Activated CD4-positive, alpha-beta memory T cell treated with anti-CD3 and anti-CD28 coated beads for 36 hours (primary cell): ENCODE results near the gene FAM185A. TPM values are rescaled to one million over a fixed set of nuclear protein-coding genes. Genes with fewer than 3 reads are reported as not detected.
"Not testable (repeated sequence)": the region's sequence is repeated elsewhere in the genome, so short reads cannot be mapped to it uniquely, and the experiment has no call there.

ENCODE experiments used
- CTCF ChIA-PET: fragments of 350-600 bp; sonication (Branson Sonifier 250); formaldehyde crosslinking; loops from one replicate; lab custom pipeline; 2021; ENCODE audit warnings: antibody characterized with exemption, inconsistent platforms; lab: Charles Lee
- POLR2A ChIA-PET: fragments of 350-600 bp; sonication (Branson Sonifier 250); formaldehyde crosslinking; loops from one replicate; lab custom pipeline; 2021; ENCODE audit warnings: antibody characterized with exemption; lab: Charles Lee
- DNase-seq: peaks from one replicate; pipeline ENCODE4 v3.0.0-alpha.2; 2020
- H3K27ac Mint-ChIP-seq: one replicate; pipeline ENCODE4 v1.8.0; 2021; ENCODE audit warnings: mixed read lengths
- H3K27me3 Mint-ChIP-seq: one replicate; pipeline ENCODE4 v1.8.0; 2021; ENCODE audit warnings: mixed read lengths
- H3K36me3 Mint-ChIP-seq: one replicate; pipeline ENCODE4 v1.8.0; 2021; ENCODE audit warnings: mixed read lengths
- H3K4me1 Mint-ChIP-seq: one replicate; pipeline ENCODE4 v1.8.0; 2021; ENCODE audit warnings: low read depth, mixed read lengths
- H3K4me3 Mint-ChIP-seq: one replicate; pipeline ENCODE4 v1.8.0; 2021; ENCODE audit warnings: mild to moderate bottlenecking, mixed read lengths
- H3K9me3 Mint-ChIP-seq: one replicate; pipeline ENCODE4 v1.8.0; 2021; ENCODE audit warnings: mixed read lengths
- intact Hi-C: fragments of 100-400 bp; cut with micrococcal nuclease; formaldehyde crosslinking; loops from one replicate; pipeline ENCODE4 v1.15.1; 2023
- total RNA-seq, 2 experiments: library from RNA; stranded (reverse); gene quantifications; one replicate each; pipeline ENCODE4 v1.2.3, GENCODE V29; 2021

FAM185A gene
- total RNA-seq, 2 experiments from 2014 or later: 4.6 to 7.6 TPM

DNA sequence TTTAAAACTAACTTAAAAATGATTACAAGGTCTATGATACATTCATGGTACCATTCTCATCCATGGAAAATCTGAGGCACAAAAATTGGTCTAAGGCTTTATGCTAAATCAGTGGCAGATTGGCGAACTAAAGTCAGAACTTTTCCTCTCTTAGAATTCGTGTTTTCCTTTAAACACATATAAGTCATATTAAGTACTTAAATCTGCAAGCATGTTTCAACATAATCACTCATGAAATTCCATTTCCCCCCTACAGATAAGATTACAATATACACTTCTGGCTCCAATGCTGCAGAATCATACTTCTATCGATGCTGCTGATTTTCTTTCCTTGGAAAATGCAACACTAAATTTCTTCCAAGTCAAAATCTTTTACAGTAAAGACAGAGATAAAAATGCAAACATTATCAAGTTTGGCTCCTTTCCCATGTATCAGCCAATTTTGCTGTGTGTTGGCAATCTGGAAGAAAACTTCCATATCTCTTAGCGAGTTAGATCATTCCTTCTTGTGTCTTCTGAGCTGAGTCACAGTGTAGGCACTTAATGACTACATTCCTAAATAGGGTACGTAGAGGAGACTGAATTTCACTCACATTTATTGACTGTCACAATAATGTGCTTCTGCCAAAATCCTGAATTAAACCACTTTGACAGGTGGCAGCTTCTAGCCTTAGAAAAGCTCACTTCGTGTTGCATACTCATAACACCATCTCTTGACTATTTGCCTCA, 87.6 kb downstream of the FAM185A start:
- Mint-ChIP-seq H3K9me3 (no peaks in the 10 kb centered on the region), H3K27ac (no peak overlapping the region), H3K4me1 (peaks cover 7% of the 10 kb centered on the region), H3K4me3 (no peak overlapping the region), H3K36me3 (peaks cover 11% of the 10 kb centered on the region), H3K27me3 (no peaks in the 10 kb centered on the region)
- ChIA-PET POLR2A (no interaction called here), CTCF (interaction anchor here (0.9 kb wide), 1 partner anchor 25 kb away, joined by 3 read pairs; no protein-coding TSS in a partner anchor)
- DNase-seq: no peak
- intact Hi-C loops: no loop called here

DNA sequence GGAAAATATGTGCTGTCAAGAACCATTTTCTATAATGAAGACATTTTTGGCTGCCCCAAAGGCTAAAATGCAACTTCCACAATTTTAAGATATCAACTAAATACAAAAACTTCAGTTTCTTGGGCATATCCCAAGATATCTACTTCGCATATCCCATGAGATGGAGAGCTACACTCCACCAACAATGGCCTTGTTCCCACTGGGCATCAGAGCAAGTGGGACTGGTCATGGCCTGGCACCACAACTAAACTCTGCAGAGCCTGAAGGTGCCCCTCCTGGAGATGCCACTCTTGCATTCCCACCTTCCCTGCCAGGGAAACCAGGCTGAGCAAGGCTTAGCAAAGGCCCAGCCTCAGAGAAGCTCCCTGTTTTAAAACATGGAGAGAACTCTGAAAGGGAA, 88.2 kb downstream of the FAM185A start:
- CTCF ChIA-PET: no interaction called here
- Mint-ChIP-seq H3K9me3 (no peaks in the 10 kb centered on the region), H3K36me3 (peaks cover 12% of the 10 kb centered on the region), H3K27ac (no peak overlapping the region), H3K4me1 (peaks cover 7% of the 10 kb centered on the region), H3K27me3 (no peaks in the 10 kb centered on the region), H3K4me3 (no peak overlapping the region)
- POLR2A ChIA-PET: no interaction called here
- DNase-seq: no peak
- intact Hi-C loops: no loop called here

DNA sequence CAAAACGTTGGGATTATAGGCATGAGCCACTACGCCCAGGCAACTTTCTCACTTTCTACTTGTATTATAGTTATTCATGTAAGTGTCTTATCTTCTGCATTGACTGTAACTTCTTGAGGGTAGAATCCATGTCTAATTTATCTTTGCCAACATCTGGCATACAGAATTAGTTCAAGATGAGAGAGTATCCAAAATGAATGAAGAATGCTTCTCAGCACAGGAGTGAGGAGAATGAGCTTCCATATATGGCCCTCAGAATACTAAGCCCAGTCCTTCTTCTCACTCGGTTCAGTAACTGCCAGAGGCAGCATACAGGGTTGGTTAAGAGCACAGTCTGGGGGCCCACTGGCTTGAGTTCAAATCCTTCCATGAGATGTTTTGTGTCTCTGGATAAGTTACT, 89.0 kb downstream of the FAM185A start:
- DNase-seq: no peak
- ChIA-PET CTCF (no interaction called here), POLR2A (no interaction called here)
- intact Hi-C loops: no loop called here
- H3K9me3 Mint-ChIP-seq: no peaks in the 10 kb centered on the region
- H3K27ac Mint-ChIP-seq: no peak overlapping the region
- peaks cover 16% of the 10 kb centered on the region for H3K36me3 Mint-ChIP-seq
- H3K4me1 Mint-ChIP-seq: peaks cover 7% of the 10 kb centered on the region
- no peak overlapping the region for H3K4me3 Mint-ChIP-seq
- H3K27me3 Mint-ChIP-seq: no peaks in the 10 kb centered on the region

DNA sequence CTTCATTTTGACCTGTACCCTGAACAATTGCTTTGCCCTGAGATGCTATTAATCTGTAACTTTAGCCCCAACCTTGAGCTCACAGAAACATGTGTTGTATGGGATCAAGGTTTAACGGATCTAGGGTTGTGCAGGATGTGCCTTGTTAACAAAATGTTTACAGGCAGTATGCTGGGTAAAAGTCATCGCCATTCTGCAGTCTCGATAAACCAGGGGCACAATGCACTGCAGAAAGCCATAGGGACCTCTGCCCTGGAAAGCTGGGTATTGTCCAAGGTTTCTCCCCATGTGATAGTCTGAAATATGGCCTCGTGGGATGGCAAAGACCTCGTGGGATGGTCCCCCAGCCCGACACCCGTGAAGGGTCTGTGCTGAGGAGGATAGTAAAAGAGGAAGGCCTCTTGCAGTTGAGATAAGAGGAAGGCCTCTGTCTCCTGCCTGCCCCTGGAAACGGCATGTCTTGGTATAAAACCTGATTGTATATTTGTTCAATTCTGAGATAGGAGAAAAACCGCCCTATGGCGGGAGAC, 89.8 kb downstream of the FAM185A start:
- H3K27ac Mint-ChIP-seq, H3K9me3 Mint-ChIP-seq, H3K4me3 Mint-ChIP-seq, intact Hi-C loops, CTCF ChIA-PET, H3K4me1 Mint-ChIP-seq, DNase-seq, H3K27me3 Mint-ChIP-seq, POLR2A ChIA-PET: not testable (repeated sequence)
- peaks cover 16% of the 10 kb centered on the region for H3K36me3 Mint-ChIP-seq

DNA sequence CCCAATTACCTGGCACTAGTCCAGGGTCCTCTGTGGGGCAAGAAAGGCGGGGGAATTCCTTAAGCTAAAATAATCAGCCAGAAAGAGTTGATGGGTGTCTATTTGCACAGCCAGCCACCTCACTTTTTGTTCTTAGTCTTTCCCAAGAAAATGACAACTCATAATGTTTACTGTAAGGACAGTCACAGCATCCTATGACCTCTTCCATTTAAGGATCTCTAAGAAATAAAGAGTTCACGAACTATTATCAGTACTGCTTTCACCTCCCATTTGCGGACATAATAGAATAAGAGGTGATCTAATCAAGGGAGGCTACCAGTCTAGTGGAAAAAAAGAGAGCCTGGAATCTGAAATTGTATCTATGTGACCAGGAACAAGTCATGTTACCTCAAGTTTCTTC, 91.6 kb downstream of the FAM185A start:
- Mint-ChIP-seq H3K4me3 (no peak overlapping the region), H3K27me3 (no peaks in the 10 kb centered on the region), H3K9me3 (no peaks in the 10 kb centered on the region), H3K36me3 (peaks cover 13% of the 10 kb centered on the region), H3K27ac (no peak overlapping the region), H3K4me1 (no peaks in the 10 kb centered on the region)
- DNase-seq: no peak
- ChIA-PET POLR2A (no interaction called here), CTCF (interaction anchor here (0.6 kb wide), 1 partner anchor 94 kb away, joined by 3 read pairs; no protein-coding TSS in a partner anchor)
- intact Hi-C loops: no loop called here

DNA sequence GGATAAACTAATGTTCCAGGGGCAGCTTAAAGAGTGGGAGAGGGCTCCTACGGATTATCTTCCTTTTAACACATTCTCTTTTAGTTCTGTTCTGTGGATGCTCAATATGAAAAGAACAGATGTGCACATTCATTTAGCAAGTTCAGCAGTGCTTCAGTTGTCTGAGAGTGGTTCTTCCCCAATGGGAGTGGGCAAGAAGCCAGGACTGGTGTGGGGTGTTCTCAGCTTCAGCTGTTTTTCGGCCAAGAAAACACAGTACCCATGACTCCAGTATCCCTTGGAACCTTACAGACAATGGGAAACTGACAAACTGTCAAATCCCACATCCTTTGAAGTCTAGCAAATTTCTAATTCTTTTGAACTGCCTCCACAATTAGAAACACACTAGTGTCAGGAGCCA, 92.5 kb downstream of the FAM185A start:
- Mint-ChIP-seq H3K36me3 (peaks cover 13% of the 10 kb centered on the region), H3K4me1 (no peaks in the 10 kb centered on the region), H3K4me3 (no peak overlapping the region), H3K27me3 (no peaks in the 10 kb centered on the region), H3K27ac (no peak overlapping the region), H3K9me3 (no peaks in the 10 kb centered on the region)
- CTCF ChIA-PET: no interaction called here
- DNase-seq: no peak
- intact Hi-C loops: no loop called here
- POLR2A ChIA-PET: no interaction called here

DNA sequence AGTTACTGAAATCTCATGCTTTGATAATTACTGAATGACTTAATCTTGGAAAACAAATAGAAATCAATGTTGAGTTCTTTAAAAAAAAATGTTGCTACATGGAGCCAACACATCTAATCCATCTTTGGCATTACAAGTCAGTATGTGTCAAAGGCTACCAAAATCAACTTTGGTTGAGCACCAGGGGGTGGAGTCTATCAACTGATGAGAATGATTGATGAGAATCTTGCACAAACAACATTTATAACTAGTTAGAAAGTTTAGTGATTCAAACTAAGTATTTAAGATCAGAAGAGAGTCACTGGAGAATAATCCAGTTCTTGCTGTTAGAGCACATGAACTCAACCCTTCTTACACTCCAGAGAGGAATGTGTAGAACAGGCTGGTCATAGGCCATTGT, 93.5 kb downstream of the FAM185A start:
- ChIA-PET POLR2A (no interaction called here), CTCF (no interaction called here)
- H3K4me1 Mint-ChIP-seq: no peaks in the 10 kb centered on the region
- H3K27me3 Mint-ChIP-seq: no peaks in the 10 kb centered on the region
- H3K4me3 Mint-ChIP-seq: no peak overlapping the region
- no peak overlapping the region for H3K27ac Mint-ChIP-seq
- DNase-seq: no peak
- no peaks in the 10 kb centered on the region for H3K9me3 Mint-ChIP-seq
- H3K36me3 Mint-ChIP-seq: peaks cover 9% of the 10 kb centered on the region
- intact Hi-C loops: no loop called here

DNA sequence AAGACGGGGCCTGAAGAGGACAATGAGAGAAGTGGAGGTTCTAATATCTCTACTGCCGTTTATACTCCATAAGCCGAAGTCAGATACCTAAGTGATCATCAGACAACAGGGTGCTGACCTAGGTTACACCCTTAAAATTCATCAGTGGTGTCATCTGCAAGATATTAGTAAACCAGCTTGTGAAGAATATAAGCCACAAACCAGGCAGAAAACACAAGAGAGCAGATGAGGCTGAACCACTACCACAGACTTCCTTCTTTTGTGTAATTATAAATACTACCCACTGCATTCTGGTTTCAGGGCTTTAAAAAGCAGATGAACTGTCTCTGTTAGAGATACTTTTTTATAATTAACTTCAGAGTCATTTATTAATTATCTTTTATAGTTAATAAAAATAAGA, 95.1 kb downstream of the FAM185A start:
- ChIA-PET CTCF (no interaction called here), POLR2A (no interaction called here)
- H3K27ac Mint-ChIP-seq: no peak overlapping the region
- no peaks in the 10 kb centered on the region for H3K27me3 Mint-ChIP-seq
- peaks cover 5% of the 10 kb centered on the region for H3K36me3 Mint-ChIP-seq
- no peak for DNase-seq
- H3K4me1 Mint-ChIP-seq: no peaks in the 10 kb centered on the region
- intact Hi-C loops: no loop called here
- no peaks in the 10 kb centered on the region for H3K9me3 Mint-ChIP-seq
- no peak overlapping the region for H3K4me3 Mint-ChIP-seq

DNA sequence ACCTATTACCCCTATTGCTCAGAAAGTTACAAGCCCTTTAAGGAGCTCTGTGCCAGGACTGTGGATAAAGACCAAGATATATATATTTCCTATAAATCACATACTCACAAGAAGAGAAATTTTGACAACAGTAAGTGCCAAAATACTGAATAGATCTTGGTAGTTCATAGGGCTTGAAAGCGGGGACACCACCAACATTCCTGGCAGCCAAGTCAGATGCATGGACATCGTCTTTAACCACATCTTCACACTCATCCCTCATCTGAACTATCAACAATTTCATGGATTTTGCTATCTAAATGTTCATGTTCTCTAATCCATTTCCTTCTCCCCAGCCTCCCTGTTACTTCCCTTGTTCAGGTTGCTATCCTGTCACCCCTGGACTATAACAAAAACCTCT, 96.5 kb downstream of the FAM185A start:
- Mint-ChIP-seq H3K9me3 (no peaks in the 10 kb centered on the region), H3K27ac (no peak overlapping the region), H3K27me3 (no peaks in the 10 kb centered on the region), H3K4me1 (no peaks in the 10 kb centered on the region), H3K36me3 (peaks cover 6% of the 10 kb centered on the region), H3K4me3 (no peak overlapping the region)
- ChIA-PET CTCF (no interaction called here), POLR2A (no interaction called here)
- no peak for DNase-seq
- intact Hi-C loops: no loop called here

DNA sequence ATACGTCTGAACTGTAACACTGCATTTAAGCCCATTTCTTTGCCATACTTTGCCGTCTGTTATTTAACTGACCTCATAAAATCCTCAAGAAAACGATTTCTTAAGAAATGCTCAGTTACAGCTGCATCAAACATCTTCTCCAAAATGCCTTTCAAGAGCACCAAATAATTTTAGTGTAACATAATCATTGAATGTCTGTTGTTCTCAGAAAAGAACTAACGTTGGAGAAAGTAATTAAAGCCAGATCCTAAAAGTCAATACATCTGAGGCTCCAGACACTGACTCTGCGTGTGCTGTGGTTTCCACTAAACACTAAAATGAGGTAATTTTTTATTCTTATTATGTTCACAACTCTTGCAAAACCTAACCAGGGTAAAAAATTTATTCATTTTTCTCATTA, 100.3 kb downstream of the FAM185A start:
- Mint-ChIP-seq H3K36me3 (peaks cover 10% of the 10 kb centered on the region), H3K27ac (no peak overlapping the region), H3K27me3 (no peaks in the 10 kb centered on the region), H3K4me3 (no peak overlapping the region), H3K4me1 (no peaks in the 10 kb centered on the region), H3K9me3 (peaks cover 13% of the 10 kb centered on the region)
- no peak for DNase-seq
- ChIA-PET POLR2A (no interaction called here), CTCF (no interaction called here)
- intact Hi-C loops: no loop called here

DNA sequence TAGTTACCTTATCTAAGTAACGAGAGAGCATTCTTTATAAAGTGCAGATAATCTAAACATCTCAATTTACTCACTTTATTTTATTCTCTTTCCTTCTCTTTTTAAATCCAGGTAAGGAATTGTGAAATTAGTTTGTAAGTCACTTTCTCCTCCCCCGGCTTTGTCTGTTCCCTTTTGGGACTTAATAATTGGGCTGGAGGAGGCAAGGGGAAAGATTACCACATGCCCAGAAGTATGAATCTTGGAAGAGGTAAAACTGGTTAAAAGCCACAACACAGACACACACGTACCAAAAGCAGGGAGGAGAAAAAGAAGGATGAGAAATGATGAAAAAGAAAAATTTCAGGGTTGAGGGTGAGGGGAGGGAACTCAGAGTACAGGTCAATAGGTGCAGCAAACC, 100.7 kb downstream of the FAM185A start:
- POLR2A ChIA-PET: no interaction called here
- CTCF ChIA-PET: no interaction called here
- intact Hi-C loops: no loop called here
- DNase-seq: no peak
- Mint-ChIP-seq H3K4me1 (no peaks in the 10 kb centered on the region), H3K27me3 (no peaks in the 10 kb centered on the region), H3K4me3 (no peak overlapping the region), H3K9me3 (peaks cover 13% of the 10 kb centered on the region), H3K27ac (no peak overlapping the region), H3K36me3 (peaks cover 10% of the 10 kb centered on the region)

DNA sequence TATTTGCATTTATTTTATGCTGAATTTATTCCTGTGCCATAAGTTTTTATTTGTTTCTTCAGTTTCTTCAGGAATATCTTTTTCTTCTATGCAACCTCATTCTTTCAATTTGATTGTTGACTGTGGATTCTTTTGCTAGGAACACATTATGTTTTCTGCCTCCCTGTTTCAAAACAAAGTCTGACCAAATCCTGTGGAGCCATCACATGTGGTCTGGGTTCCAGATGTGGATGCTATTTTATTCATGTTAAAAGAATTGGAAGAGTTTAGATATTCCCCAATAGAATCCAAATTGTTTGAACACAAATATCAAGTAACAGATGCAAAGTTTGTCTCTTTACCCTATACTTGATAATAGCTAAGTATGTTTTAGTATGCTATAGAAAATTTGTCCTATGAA, 107.2 kb downstream of the FAM185A start:
- Mint-ChIP-seq H3K4me3 (no peak overlapping the region), H3K36me3 (peaks cover 8% of the 10 kb centered on the region), H3K9me3 (peaks cover 13% of the 10 kb centered on the region), H3K27me3 (no peaks in the 10 kb centered on the region), H3K4me1 (no peaks in the 10 kb centered on the region), H3K27ac (no peak overlapping the region)
- intact Hi-C loops: no loop called here
- POLR2A ChIA-PET: no interaction called here
- CTCF ChIA-PET: no interaction called here
- DNase-seq: no peak
